IMR-90 (cell line): ENCODE measurements around the gene GP5. TPM values are rescaled to one million over a fixed set of nuclear protein-coding genes. Genes with fewer than 3 reads are reported as not detected.

ENCODE experiments used
- ATAC-seq: fragments of 200-7000 bp; cut with Tn5 transposase; 2 replicates; pipeline ENCODE4 v1.9.1; 2020; ENCODE audit warnings: low read depth, mild to moderate bottlenecking, moderate library complexity
- BruUV-seq: library from RNA; stranded (reverse); fragments of 400-500 nt; replicated peaks from 2 replicates; lab custom pipeline; 2021; lab: Mats Ljungman, UMichigan
- CTCF ChIA-PET: fragments of 300-600 bp; formaldehyde crosslinking; extraction: SDS; loops from one replicate; lab custom pipeline; 2021; ENCODE audit warnings: antibody characterized with exemption; lab: Yijun Ruan, JAX
- POLR2A ChIA-PET: fragments of 300-600 bp; sonication (Branson Sonifier 250); formaldehyde crosslinking; loops from one replicate; lab custom pipeline; 2022; ENCODE audit warnings: antibody characterized with exemption; ENCODE audit not compliant: unreplicated experiment; lab: Charles Lee
- DNase-seq: peaks from one replicate; pipeline ENCODE4 v3.0.0; 2013
- H2AFZ ChIP-seq: replicated peaks from 2 replicates; pipeline ENCODE3; 2013; ENCODE audit warnings: low read length, mild to moderate bottlenecking; ENCODE audit not compliant: poor library complexity
- H2AK5ac ChIP-seq: 2 replicates; pipeline ENCODE4 v1.6.1; 2013; ENCODE audit warnings: low read depth, low read length, inconsistent platforms
- H2AK9ac ChIP-seq: replicated peaks from 2 replicates; pipeline ENCODE3; 2013; ENCODE audit warnings: mild to moderate bottlenecking, low read depth, low read length, moderate library complexity; ENCODE audit not compliant: poor library complexity
- H2BK120ac ChIP-seq: 2 replicates; pipeline ENCODE4 v1.6.1; 2013; ENCODE audit warnings: low read depth, low read length, inconsistent platforms
- H2BK15ac ChIP-seq: 3 replicates; pipeline ENCODE4 v1.6.1; 2013; ENCODE audit warnings: low read depth, low read length, inconsistent platforms
- H2BK20ac ChIP-seq: 2 replicates; pipeline ENCODE4 v1.6.1; 2013; ENCODE audit warnings: low read depth, mild to moderate bottlenecking, inconsistent platforms, low read length, moderate library complexity
- H2BK5ac ChIP-seq: 2 replicates; pipeline ENCODE4 v1.6.1; 2013; ENCODE audit warnings: mild to moderate bottlenecking, low read depth, low read length, inconsistent platforms; ENCODE audit not compliant: poor library complexity, severe bottlenecking
- H3K14ac ChIP-seq: replicated peaks from 2 replicates; pipeline ENCODE4 v1.6.1; 2013; ENCODE audit warnings: low read depth, low read length, inconsistent platforms
- H3K18ac ChIP-seq: 2 replicates; pipeline ENCODE4 v1.6.1; 2013; ENCODE audit warnings: low read depth, low read length, control low read depth
- H3K23ac ChIP-seq: 2 replicates; pipeline ENCODE4 v1.6.1; 2013; ENCODE audit warnings: low read depth, low read length, inconsistent platforms
- H3K27ac ChIP-seq: 2 replicates; pipeline ENCODE4 v1.5.1; 2013; ENCODE audit warnings: mild to moderate bottlenecking, control low read depth, low read length; ENCODE audit not compliant: insufficient read depth
- H3K27me3 ChIP-seq: 2 replicates; pipeline ENCODE4 v1.6.1; 2013; ENCODE audit warnings: low read length; ENCODE audit not compliant: control insufficient read depth, insufficient read depth
- H3K36me3 ChIP-seq: 2 replicates; pipeline ENCODE4 v1.6.1; 2013; ENCODE audit warnings: low read length, mixed read lengths; ENCODE audit not compliant: control insufficient read depth, insufficient read depth
- H3K4ac ChIP-seq: 2 replicates; pipeline ENCODE4 v1.6.1; 2013; ENCODE audit warnings: low read depth, low read length, inconsistent platforms
- H3K4me1 ChIP-seq: 2 replicates; pipeline ENCODE4 v1.6.1; 2013; ENCODE audit warnings: low read length, mixed read lengths; ENCODE audit not compliant: control insufficient read depth, insufficient read depth
- H3K4me2 ChIP-seq: 2 replicates; pipeline ENCODE4 v1.6.1; 2013; ENCODE audit warnings: low read depth, mild to moderate bottlenecking, control low read depth, low read length, moderate library complexity
- H3K4me3 ChIP-seq: 2 replicates; pipeline ENCODE4 v1.5.1; 2013; ENCODE audit warnings: low read depth, mild to moderate bottlenecking, control low read depth, low read length, moderate library complexity; ENCODE audit not compliant: insufficient read depth
- H3K56ac ChIP-seq: 2 replicates; pipeline ENCODE4 v1.6.1; 2013; ENCODE audit warnings: low read length, inconsistent platforms; ENCODE audit not compliant: insufficient read depth; ENCODE audit errors: extremely low read depth
- H3K79me1 ChIP-seq, 2 experiments: 2 replicates each; pipeline ENCODE4 v1.6.1; 2013; ENCODE audit warnings: low read length in 2 of 2, inconsistent platforms in 1 of 2, low read depth in 1 of 2
- H3K9ac ChIP-seq: 2 replicates; pipeline ENCODE4 v1.6.1; 2013; ENCODE audit warnings: low read depth, low read length, control low read depth
- H3K9me1 ChIP-seq: 2 replicates; pipeline ENCODE4 v1.6.1; 2013; ENCODE audit warnings: low read length, inconsistent platforms; ENCODE audit not compliant: insufficient read depth
- H3K9me3 ChIP-seq: 2 replicates; pipeline ENCODE4 v1.6.1; 2013; ENCODE audit warnings: low read length; ENCODE audit not compliant: control insufficient read depth, insufficient read depth
- H4K20me1 ChIP-seq: 2 replicates; pipeline ENCODE4 v1.6.1; 2013; ENCODE audit warnings: low read length, inconsistent platforms; ENCODE audit not compliant: insufficient read depth
- H4K5ac ChIP-seq: 2 replicates; pipeline ENCODE4 v1.6.1; 2013; ENCODE audit warnings: mild to moderate bottlenecking, low read depth, low read length, control low read depth
- H4K8ac ChIP-seq, 2 experiments: 2 replicates each; pipeline ENCODE4 v1.6.1; 2013; ENCODE audit warnings: low read depth in 2 of 2, low read length in 2 of 2, control low read depth in 1 of 2, inconsistent platforms in 1 of 2
- H4K91ac ChIP-seq: 2 replicates; pipeline ENCODE4 v1.6.1; 2013; ENCODE audit warnings: low read depth, low read length, inconsistent platforms; ENCODE audit not compliant: insufficient read depth
- BHLHE40 ChIP-seq: fragments of 150-350 bp; IDR thresholded peaks from 2 replicates; pipeline ENCODE4 v1.6.1; 2016; ENCODE audit warnings: mild to moderate bottlenecking, low read depth, low read length
- CHD1 ChIP-seq: IDR thresholded peaks from 2 replicates; pipeline ENCODE4 v1.6.1; 2012; ENCODE audit warnings: low read depth, low read length, improper control_type of control experiment
- FOS ChIP-seq: fragments of 150-350 bp; IDR thresholded peaks from 2 replicates; pipeline ENCODE4 v1.6.1; 2016; ENCODE audit warnings: low read depth, low read length
- MAFK ChIP-seq: IDR thresholded peaks from 2 replicates; pipeline ENCODE4 v1.6.1; 2012; ENCODE audit warnings: low read depth, low read length, improper control_type of control experiment
- MXI1 ChIP-seq: IDR thresholded peaks from 2 replicates; pipeline ENCODE4 v1.6.1; 2012; ENCODE audit warnings: low read depth, mild to moderate bottlenecking, low read length, moderate library complexity, borderline replicate concordance
- NFE2L2 ChIP-seq: fragments of 150-350 bp; IDR thresholded peaks from 2 replicates; pipeline ENCODE4 v1.6.1; 2016; ENCODE audit warnings: low read depth, mild to moderate bottlenecking, low read length
- POLR2A ChIP-seq: IDR thresholded peaks from 2 replicates; pipeline ENCODE4 v1.6.1; 2012; ENCODE audit warnings: mild to moderate bottlenecking, low read depth, low read length
- RAD21 ChIP-seq: IDR thresholded peaks from 2 replicates; pipeline ENCODE4 v1.6.1; 2012; ENCODE audit warnings: low read length, improper control_type of control experiment
- RCOR1 ChIP-seq: IDR thresholded peaks from 2 replicates; pipeline ENCODE4 v1.6.1; 2012; ENCODE audit warnings: mild to moderate bottlenecking, low read length, improper control_type of control experiment; ENCODE audit not compliant: insufficient replicate concordance
- RFX5 ChIP-seq: IDR thresholded peaks from 2 replicates; pipeline ENCODE4 v1.8.0; 2012; ENCODE audit warnings: low read depth, mild to moderate bottlenecking, low read length, moderate library complexity
- WGBS, 2 experiments: methylation state at CpG; one replicate each; pipeline versions ENCODE4 v1.1.5 to v1.1.7; 2013; ENCODE audit warnings: missing lambda C conversion rate in 2 of 2; ENCODE audit not compliant: insufficient read length in 1 of 2; ENCODE audit errors: extremely low coverage in 2 of 2; 5-methylcytosine and 5-hydroxymethylcytosine counted together
- dilution Hi-C: fragments of 300-500 bp; cut with HindIII; formaldehyde crosslinking; loops from one replicate; pipeline ENCODE4 v1.14.3; 2018; ENCODE audit warnings: low sequenced_read_pairs; ENCODE audit not compliant: unreplicated experiment
- in situ Hi-C: fragments of 300-500 bp; cut with MboI; formaldehyde crosslinking; loops from 3 replicates; pipeline ENCODE4 v1.14.3; 2019; ENCODE audit warnings: low sequenced_read_pairs, inconsistent platforms, mixed read lengths
- intact Hi-C: fragments of 100-400 bp; cut with micrococcal nuclease; formaldehyde crosslinking; loops from 2 replicates; pipeline ENCODE4 v1.10.0; 2022
- polyA plus RNA-seq, 3 experiments: library from polyadenylated mRNA; depleted of rRNA; stranded (reverse); fragments of >200 nt; gene quantifications; 2 replicates each; pipeline ENCODE4 v1.2.3, GENCODE V29; 2012; ENCODE audit warnings: low replicate concordance in 1 of 3
- total RNA-seq: library from RNA; depleted of rRNA; stranded (reverse); fragments of >200 nt; gene quantifications from 2 replicates; pipeline ENCODE4 v1.2.3, GENCODE V29; 2012
- TF ChIP-seq, protein P1 (sequence below): conservative IDR thresholded peaks from 2 replicates; pipeline ENCODE4 v1.5.1; 2012; ENCODE audit warnings: mild to moderate bottlenecking, low read depth, low read length, improper control_type of control experiment
- TF ChIP-seq, protein P2 (sequence below): fragments of 150-350 bp; IDR thresholded peaks from 2 replicates; pipeline ENCODE4 v1.6.1; 2017; ENCODE audit warnings: mild to moderate bottlenecking, antibody characterized with exemption, low read length, low read depth
- TF ChIP-seq, protein P3 (sequence below): fragments of 150-350 bp; IDR thresholded peaks from 2 replicates; pipeline ENCODE4 v1.6.1; 2016; ENCODE audit warnings: low read depth, mild to moderate bottlenecking, low read length, moderate library complexity, borderline replicate concordance

GP5 gene
- total and polyA plus RNA-seq, 2 of the 4 experiments (the other 2 are of a cell fraction) = under 0.01 to 0.12 TPM

DNA sequence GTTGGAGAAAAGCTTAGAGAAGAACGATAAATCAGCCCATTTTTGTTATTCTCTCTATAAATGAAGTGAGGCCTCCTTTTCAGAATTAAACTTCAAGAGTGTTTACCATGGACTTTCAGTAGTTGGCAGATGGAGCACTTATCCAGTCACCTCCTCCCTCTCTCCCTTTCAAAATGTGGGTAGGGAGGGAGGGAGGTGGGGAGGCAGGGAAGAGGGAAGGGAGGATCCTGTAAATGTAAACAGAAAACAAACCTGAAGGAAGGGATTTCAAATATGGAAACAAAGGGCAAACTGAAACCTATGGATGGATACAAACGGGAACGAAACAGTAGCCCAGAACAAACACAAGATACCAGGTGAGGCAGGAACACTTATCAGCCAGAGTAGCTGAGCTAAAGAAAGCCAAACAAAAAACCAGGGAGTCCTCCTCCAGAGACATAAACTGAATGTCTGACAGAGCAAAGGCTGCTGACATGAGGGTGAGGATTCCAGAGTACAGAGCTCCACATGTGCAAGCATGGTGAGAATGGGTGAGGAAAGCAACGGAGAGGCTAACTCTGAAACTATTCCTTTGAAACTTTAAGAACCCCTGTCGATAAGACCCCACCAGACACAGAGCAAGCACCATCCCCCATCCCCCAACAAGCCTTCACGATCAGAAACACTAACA lies 41.0 kb upstream of the GP5 start:
- ChIA-PET POLR2A (no interaction called here), CTCF (interaction anchor here (2.3 kb wide), 1 partner anchor 11 kb away, joined by 6 read pairs; no protein-coding TSS in a partner anchor)
- H2BK15ac ChIP-seq = no peak overlapping the region
- no peak overlapping the region for H2AK5ac ChIP-seq
- no peak overlapping the region for H2BK5ac ChIP-seq
- H3K9me3 ChIP-seq = no peaks in the 10 kb centered on the region
- peak overlapping the region; percentile 22; the same call in 1 of the 2 replicates for H3K4me2 ChIP-seq
- H3K4me3 ChIP-seq = no peak overlapping the region
- no peak overlapping the region for H2BK20ac ChIP-seq
- H3K27me3 ChIP-seq = no peaks in the 10 kb centered on the region
- H3K36me3 ChIP-seq = peaks cover 38% of the 10 kb centered on the region
- no CpG with 5 or more reads among the region's 6 CpGs for WGBS, 2 experiments
- BruUV-seq = no TSS peak
- H3K9ac ChIP-seq = no peak overlapping the region; the same call in 1 of the 2 replicates
- TF ChIP-seq BHLHE40 (no peak), MXI1 (no peak), RCOR1 (no peak), MAFK (no peak), NFE2L2 (no peak), RAD21 (no peak), POLR2A (no peak), FOS (no peak), RFX5 (no peak), CHD1 (no peak)
- TF ChIP-seq, protein P1, sequence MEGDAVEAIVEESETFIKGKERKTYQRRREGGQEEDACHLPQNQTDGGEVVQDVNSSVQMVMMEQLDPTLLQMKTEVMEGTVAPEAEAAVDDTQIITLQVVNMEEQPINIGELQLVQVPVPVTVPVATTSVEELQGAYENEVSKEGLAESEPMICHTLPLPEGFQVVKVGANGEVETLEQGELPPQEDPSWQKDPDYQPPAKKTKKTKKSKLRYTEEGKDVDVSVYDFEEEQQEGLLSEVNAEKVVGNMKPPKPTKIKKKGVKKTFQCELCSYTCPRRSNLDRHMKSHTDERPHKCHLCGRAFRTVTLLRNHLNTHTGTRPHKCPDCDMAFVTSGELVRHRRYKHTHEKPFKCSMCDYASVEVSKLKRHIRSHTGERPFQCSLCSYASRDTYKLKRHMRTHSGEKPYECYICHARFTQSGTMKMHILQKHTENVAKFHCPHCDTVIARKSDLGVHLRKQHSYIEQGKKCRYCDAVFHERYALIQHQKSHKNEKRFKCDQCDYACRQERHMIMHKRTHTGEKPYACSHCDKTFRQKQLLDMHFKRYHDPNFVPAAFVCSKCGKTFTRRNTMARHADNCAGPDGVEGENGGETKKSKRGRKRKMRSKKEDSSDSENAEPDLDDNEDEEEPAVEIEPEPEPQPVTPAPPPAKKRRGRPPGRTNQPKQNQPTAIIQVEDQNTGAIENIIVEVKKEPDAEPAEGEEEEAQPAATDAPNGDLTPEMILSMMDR = no peak
- TF ChIP-seq, protein P2, sequence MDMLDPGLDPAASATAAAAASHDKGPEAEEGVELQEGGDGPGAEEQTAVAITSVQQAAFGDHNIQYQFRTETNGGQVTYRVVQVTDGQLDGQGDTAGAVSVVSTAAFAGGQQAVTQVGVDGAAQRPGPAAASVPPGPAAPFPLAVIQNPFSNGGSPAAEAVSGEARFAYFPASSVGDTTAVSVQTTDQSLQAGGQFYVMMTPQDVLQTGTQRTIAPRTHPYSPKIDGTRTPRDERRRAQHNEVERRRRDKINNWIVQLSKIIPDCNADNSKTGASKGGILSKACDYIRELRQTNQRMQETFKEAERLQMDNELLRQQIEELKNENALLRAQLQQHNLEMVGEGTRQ = no peak
- TF ChIP-seq, protein P3, sequence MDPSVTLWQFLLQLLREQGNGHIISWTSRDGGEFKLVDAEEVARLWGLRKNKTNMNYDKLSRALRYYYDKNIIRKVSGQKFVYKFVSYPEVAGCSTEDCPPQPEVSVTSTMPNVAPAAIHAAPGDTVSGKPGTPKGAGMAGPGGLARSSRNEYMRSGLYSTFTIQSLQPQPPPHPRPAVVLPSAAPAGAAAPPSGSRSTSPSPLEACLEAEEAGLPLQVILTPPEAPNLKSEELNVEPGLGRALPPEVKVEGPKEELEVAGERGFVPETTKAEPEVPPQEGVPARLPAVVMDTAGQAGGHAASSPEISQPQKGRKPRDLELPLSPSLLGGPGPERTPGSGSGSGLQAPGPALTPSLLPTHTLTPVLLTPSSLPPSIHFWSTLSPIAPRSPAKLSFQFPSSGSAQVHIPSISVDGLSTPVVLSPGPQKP = no peak
- no peak overlapping the region for H2BK120ac ChIP-seq
- 0 out of 2 replicates have a peak, but pooled peaks cover 2% of the 10 kb centered on the region for H3K9me1 ChIP-seq
- no peak overlapping the region for H3K14ac ChIP-seq
- H3K23ac ChIP-seq = no peak overlapping the region
- peak overlapping the region; percentile 56; the same call in 1 of the 2 replicates for H3K27ac ChIP-seq
- H4K8ac ChIP-seq = no peak overlapping the region
- H4K91ac ChIP-seq = no peak overlapping the region
- H3K79me1 ChIP-seq = peaks cover 30 to 54% of the 10 kb centered on the region in 2 experiments
- intact Hi-C loops = loop anchor here (1.0 to 2.0 kb wide), 2 partner anchors 8 to 17 kb away; no protein-coding TSS in a partner anchor
- no peak overlapping the region for H3K56ac ChIP-seq
- no peak overlapping the region for H2AFZ ChIP-seq
- H3K4me1 ChIP-seq = peaks cover 7% of the 10 kb centered on the region
- ATAC-seq (peak; percentile 70), DNase-seq (no peak)
- no peak overlapping the region for H3K18ac ChIP-seq
- no peak overlapping the region for H4K5ac ChIP-seq
- H2AK9ac ChIP-seq = no peak overlapping the region
- dilution Hi-C loops = no loop called here
- in situ Hi-C loops = no loop called here
- no peak overlapping the region for H3K4ac ChIP-seq
- H4K20me1 ChIP-seq = peaks cover 14% of the 10 kb centered on the region
